Parathyroid adenoma (tissue), 2 donors: ENCODE results near the gene C1orf210.

Experiments
- H2AFZ ChIP-seq: fragments of 300-600 bp; sonication (generic); one replicate; pipeline ENCODE4 v1.7.0; 2017; ENCODE audit warnings: antibody characterized with exemption, mild to moderate bottlenecking
- H3K27ac ChIP-seq: fragments of 300-600 bp; sonication (generic); one replicate; pipeline ENCODE4 v1.7.0; 2017
- H3K27me3 ChIP-seq: fragments of 300-600 bp; sonication (generic); one replicate; pipeline ENCODE4 v1.7.0; 2017; ENCODE audit warnings: low read length; ENCODE audit not compliant: control insufficient read depth, insufficient read depth
- H3K36me3 ChIP-seq: fragments of 300-600 bp; sonication (generic); one replicate; pipeline ENCODE4 v1.7.0; 2017; ENCODE audit warnings: low read length; ENCODE audit not compliant: control insufficient read depth, insufficient read depth
- H3K4me1 ChIP-seq: fragments of 300-600 bp; sonication (generic); one replicate; pipeline ENCODE4 v1.7.0; 2017; ENCODE audit warnings: control low read depth
- H3K4me2 ChIP-seq: fragments of 300-600 bp; sonication (generic); one replicate; pipeline ENCODE4 v1.7.0; 2017; ENCODE audit warnings: low read length
- H3K4me3 ChIP-seq: fragments of 300-600 bp; sonication (generic); one replicate; pipeline ENCODE4 v1.7.0; 2017; ENCODE audit warnings: low read depth, low read length
- H3K79me2 ChIP-seq: fragments of 300-600 bp; sonication (generic); one replicate; pipeline ENCODE4 v1.7.0; 2017; ENCODE audit warnings: control low read depth
- H3K9ac ChIP-seq: fragments of 300-600 bp; sonication (generic); one replicate; pipeline ENCODE4 v1.7.0; 2017; ENCODE audit warnings: mild to moderate bottlenecking
- H3K9me3 ChIP-seq: fragments of 300-600 bp; sonication (generic); one replicate; pipeline ENCODE4 v1.7.0; 2017; ENCODE audit warnings: low read length; ENCODE audit not compliant: control insufficient read depth
- TF ChIP-seq, protein P1 (sequence below): fragments of 300-600 bp; sonication (generic); IDR thresholded peaks from one replicate; pipeline ENCODE4 v1.7.0; 2017; ENCODE audit warnings: antibody characterized with exemption, mild to moderate bottlenecking
- donor health status: primary hyperparathyroidism.

The C1orf210 gene

DNA sequence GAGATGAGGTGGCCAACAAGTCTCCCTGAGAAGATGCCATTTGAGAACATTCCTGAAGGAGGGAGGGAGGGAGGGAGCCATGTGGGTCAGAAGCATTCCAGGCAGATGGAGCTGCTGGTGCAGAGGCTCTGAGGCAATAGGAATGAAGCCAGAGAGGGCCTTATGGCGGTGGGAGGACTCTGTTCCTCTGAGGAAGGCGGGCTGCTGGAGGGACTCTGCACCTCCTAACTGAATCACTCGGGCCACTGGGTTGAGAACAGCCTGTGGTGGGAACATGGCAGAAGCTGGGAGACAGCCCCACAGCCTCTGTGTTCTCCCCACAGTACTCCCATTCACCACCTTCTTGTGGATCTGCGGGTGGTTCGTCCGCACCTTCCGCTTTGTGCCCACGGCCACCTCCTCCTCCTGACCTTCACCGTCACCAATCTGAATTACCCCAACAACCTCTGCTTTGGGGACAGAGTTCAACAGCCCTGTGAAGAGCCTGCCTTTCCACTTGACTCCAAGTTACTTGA, 18.0 kb downstream of the C1orf210 start:
- peaks cover 2% of the 10 kb centered on the region for H3K4me1 ChIP-seq
- H3K4me2 ChIP-seq, result no peak overlapping the region
- H3K4me3 ChIP-seq, result no peak overlapping the region
- TF ChIP-seq, protein P1, sequence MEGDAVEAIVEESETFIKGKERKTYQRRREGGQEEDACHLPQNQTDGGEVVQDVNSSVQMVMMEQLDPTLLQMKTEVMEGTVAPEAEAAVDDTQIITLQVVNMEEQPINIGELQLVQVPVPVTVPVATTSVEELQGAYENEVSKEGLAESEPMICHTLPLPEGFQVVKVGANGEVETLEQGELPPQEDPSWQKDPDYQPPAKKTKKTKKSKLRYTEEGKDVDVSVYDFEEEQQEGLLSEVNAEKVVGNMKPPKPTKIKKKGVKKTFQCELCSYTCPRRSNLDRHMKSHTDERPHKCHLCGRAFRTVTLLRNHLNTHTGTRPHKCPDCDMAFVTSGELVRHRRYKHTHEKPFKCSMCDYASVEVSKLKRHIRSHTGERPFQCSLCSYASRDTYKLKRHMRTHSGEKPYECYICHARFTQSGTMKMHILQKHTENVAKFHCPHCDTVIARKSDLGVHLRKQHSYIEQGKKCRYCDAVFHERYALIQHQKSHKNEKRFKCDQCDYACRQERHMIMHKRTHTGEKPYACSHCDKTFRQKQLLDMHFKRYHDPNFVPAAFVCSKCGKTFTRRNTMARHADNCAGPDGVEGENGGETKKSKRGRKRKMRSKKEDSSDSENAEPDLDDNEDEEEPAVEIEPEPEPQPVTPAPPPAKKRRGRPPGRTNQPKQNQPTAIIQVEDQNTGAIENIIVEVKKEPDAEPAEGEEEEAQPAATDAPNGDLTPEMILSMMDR, result no peak
- H3K27me3 ChIP-seq, result no peaks in the 10 kb centered on the region
- H3K27ac ChIP-seq, result no peak overlapping the region
- H3K9me3 ChIP-seq, result no peaks in the 10 kb centered on the region
- no peak overlapping the region for H2AFZ ChIP-seq
- no peaks in the 10 kb centered on the region for H3K36me3 ChIP-seq
- H3K9ac ChIP-seq, result no peak overlapping the region
- H3K79me2 ChIP-seq, result no peaks in the 10 kb centered on the region

DNA sequence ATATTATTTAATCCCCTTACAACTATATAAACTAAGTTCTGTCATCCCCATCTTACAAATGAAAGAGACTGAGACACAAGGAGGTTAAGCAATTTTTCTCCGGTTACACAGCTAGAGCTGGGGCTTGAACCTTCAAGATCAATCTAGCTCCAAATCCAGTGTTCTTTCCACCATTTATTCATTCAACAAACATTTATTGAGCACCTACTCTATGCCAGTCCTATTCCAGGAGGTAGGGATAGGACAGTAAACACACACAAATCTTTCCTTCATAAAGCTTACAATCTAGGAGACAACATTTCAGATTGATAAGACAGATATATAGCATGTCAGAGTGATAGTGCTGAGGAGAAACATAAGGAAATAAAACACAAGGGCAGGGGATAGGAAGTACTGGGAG, 18.5 kb downstream of the C1orf210 start:
- Histone ChIP-seq H2AFZ (no peak overlapping the region), H3K79me2 (no peaks in the 10 kb centered on the region), H3K27me3 (no peaks in the 10 kb centered on the region), H3K4me2 (no peak overlapping the region), H3K27ac (no peak overlapping the region), H3K9ac (no peak overlapping the region), H3K9me3 (no peaks in the 10 kb centered on the region), H3K4me3 (no peak overlapping the region), H3K36me3 (no peaks in the 10 kb centered on the region), H3K4me1 (peaks cover 2% of the 10 kb centered on the region)
- TF ChIP-seq, protein P1, result no peak

DNA sequence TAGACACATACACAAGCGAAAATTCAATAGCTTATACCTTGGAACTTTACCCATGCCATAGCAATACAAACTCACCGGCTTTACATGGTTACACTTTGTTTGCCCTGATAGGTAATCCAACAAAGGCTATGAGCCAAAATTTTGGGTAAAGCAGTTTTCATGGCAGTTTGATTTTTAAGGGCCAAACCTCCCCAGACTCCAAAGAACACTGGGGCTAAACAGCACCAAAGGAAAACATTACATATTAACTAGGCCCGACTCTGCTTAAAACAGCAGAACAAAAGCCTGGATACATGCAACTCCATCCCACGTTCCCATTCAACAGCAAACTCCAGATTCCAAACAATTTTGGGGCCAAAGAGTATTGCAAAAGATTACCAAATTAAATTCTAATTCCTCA, 19.9 kb downstream of the C1orf210 start:
- Histone ChIP-seq H3K27ac (no peak overlapping the region), H3K36me3 (no peaks in the 10 kb centered on the region)
- TF ChIP-seq, protein P1, result no peak

DNA sequence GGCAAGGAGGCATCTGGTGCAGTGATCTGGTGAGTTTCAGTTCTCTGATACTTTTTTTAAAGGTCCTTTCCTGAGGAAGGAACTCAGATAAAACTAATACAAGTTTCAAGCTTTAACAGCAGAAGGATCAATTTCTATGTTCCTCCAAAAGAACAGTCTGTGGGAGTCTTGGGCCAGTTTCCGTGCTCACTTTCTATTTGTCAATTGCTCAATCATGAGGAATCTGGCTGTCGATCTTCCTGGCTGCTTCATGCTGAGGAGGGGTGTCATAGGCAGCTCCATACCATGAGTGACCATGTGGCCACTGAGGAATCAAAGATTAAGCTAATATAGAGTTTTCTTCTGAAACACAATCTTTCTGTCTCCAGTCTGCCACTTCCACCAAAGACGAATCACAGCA, 27.0 kb downstream of the C1orf210 start:
- H3K79me2 ChIP-seq, result no peaks in the 10 kb centered on the region
- H3K36me3 ChIP-seq, result no peaks in the 10 kb centered on the region
- H3K9me3 ChIP-seq, result no peaks in the 10 kb centered on the region
- no peaks in the 10 kb centered on the region for H3K27me3 ChIP-seq
- no peak overlapping the region for H2AFZ ChIP-seq
- H3K4me3 ChIP-seq, result no peak overlapping the region
- H3K4me1 ChIP-seq, result no peaks in the 10 kb centered on the region
- H3K4me2 ChIP-seq, result no peak overlapping the region
- no peak overlapping the region for H3K9ac ChIP-seq
- H3K27ac ChIP-seq, result no peak overlapping the region
- TF ChIP-seq, protein P1, result no peak

More for the DNA sequence above, 19.9 kb downstream of the C1orf210 start:
- Histone ChIP-seq H3K4me3 (no peak overlapping the region), H3K79me2 (no peaks in the 10 kb centered on the region), H3K4me2 (no peak overlapping the region), H3K9me3 (no peaks in the 10 kb centered on the region), H3K9ac (no peak overlapping the region), H3K4me1 (no peaks in the 10 kb centered on the region), H3K27me3 (no peaks in the 10 kb centered on the region), H2AFZ (no peak overlapping the region)
